ENCODE results near the gene TASP1.

- no peak for TF ChIP-seq CTCF (conservative IDR thresholded peaks at IDR 0.05)
- no peak for TF ChIP-seq EZH2 (IDR thresholded peaks at IDR 0.05; ENCODE audit: low read depth)
Observed at GRCh38 chr20:13683833-13684232, 45.1 kb upstream of the TASP1 start.

All from PC-9 (cell line).